Measurements from ENCODE around the gene ITPRID2.

GRCh38 chr2:181896286-181896685 is 4.8 kb downstream of the ITPRID2 start:
- TF ChIP-seq CTCF (IDR thresholded peaks at IDR 0.05) (no peak), ZFX (IDR thresholded peaks at IDR 0.05; ENCODE audit: borderline replicate concordance) (no peak)

Data from 22Rv1 (cell line).